GM19467 (cell line): ENCODE data around the gene DUSP10.

ENCODE experiments used
- ATAC-seq: cut with Tn5 transposase; IDR thresholded peaks from one replicate; pipeline ENCODE4 v1.9.1; 2021; ENCODE audit warnings: mild to moderate bottlenecking, moderate library complexity; ENCODE audit not compliant: unreplicated experiment

DUSP10 gene

GRCh38 chr1:221664253-221664652, 77.6 kb downstream of the DUSP10 start:
- ATAC-seq: no peak

- no peak for ATAC-seq
These were observed 78.6 kb downstream of the DUSP10 start for GRCh38 chr1:221663321-221663720.

DNA sequence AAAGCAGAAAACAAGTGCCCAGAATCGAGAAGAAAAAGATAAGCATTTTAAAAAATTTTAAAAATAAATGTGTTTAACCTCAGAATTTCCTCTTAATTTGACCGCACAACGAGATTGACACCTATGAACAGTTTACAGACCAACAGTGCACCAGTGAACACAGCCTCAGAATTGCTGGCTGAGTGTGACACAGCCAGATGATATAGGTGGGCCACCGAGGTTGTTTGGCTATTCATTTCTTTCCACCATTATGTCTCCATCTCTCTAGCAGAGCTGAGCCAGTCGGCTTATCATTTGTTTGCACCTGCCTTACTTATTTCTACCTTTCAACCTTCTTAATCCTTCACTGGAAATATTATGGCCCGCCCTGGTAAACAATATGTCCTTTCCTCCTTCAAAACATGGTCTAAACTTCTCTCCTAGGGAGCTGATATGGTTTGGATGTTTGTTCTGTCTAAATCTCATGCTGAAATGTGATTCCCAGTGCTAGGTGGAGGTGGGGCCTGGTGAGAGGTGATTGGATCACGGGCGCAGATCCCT, 86.1 kb downstream of the DUSP10 start:
- no peak for ATAC-seq
